Measurements from ENCODE around the gene ASB9.
"Not testable (repeated sequence)": the region's sequence is repeated elsewhere in the genome, so short reads cannot be mapped to it uniquely, and the experiment has no call there.

Gene ASB9

DNA sequence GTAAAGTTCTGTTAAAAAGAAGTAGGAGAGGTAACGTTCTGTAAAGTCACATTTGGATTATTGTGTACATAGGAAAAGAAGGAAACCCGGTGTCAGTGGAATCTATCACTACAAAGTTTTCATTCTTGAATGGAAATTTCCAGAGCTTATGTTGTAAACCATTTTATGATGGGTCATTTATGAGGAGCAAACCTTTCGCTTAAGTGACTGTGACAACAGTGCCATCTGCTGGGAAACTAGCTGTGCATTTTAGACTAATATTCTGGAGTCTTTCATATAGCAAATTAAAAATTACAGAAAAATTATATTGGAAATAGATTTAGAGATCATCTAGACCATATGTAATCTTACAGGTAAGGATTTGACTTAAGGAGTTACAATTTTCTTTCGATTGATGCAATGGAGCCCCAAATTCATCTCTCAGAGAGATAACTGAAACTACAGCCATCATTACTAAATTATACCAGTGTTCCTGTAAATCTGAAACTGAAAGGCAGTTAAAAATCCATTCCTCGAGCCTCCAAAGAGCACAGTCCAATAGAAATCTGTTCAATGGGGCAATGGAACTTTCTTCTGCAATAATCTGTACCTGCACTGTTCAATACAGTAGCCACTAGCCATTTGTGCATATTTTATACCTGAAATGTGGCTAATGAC lies 26.9 kb downstream of the ASB9 start:
- DNase-seq (ENCODE audit: low read depth, low spot score): no peak
- H3K27ac ChIP-seq: no peak overlapping the region

DNA sequence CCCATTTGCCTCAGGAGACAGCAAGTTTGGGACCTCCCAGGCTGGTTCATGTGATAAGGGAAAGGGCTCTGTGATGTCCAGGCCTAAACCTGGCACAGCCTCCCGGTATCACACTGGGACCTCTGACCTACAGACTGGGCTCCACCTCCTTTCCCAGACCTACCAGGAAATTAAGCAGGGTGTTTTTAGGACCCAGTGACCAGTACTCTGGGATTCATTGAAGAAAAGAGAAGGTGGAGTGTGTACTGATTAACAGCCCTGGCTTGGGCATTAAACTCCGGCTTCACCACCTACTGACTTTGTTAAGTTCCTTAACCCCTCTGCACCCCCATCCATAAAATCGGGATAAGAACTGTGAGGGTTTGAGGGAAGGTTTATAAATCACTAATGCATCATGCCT lies 28.6 kb downstream of the ASB9 start:
- DNase-seq (ENCODE audit: low read depth, low spot score): no peak
- no peak overlapping the region for H3K27ac ChIP-seq

DNA sequence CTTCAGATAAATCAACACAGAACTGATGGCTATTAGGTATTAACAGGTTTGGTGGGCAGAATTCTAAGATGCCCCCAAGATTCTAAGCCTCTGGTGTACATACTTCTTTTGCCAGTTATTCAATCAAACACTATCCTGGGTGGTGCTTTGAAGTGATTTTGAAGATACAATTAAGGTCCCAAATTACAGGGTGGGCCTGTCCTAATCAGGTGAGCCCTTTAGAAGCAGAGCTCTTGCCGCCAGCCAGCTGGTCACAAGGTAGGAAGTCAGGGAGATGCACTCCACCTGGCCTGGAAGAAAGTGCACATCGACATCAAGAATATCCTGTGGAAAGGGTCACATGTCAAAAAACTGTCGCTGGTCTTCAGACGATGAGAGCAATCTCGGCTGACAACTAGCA lies 29.5 kb downstream of the ASB9 start:
- H3K27ac ChIP-seq: no peak overlapping the region
- DNase-seq (ENCODE audit: low read depth, low spot score): no peak

DNA sequence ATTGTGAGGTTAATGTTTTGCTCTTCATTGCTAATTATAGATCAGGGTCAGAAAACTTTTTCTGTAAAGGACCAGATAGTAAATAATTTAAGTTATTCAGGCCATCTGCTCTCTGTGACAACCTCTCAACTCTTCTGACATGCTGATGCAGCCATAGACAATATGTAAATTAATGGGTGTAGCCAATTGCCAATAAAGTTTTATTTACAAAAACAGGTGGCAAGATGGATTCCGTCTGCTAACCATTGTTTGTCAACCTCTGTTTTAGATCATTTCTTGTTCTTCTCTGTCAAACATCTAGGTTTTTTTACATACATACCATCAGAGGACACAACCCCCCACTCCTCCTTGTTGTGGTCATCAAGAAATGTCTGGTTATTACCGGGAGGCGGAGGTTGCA lies 33.7 kb downstream of the ASB9 start:
- no peak for DNase-seq (ENCODE audit: low read depth, low spot score)
- H3K27ac ChIP-seq: no peak overlapping the region

DNA sequence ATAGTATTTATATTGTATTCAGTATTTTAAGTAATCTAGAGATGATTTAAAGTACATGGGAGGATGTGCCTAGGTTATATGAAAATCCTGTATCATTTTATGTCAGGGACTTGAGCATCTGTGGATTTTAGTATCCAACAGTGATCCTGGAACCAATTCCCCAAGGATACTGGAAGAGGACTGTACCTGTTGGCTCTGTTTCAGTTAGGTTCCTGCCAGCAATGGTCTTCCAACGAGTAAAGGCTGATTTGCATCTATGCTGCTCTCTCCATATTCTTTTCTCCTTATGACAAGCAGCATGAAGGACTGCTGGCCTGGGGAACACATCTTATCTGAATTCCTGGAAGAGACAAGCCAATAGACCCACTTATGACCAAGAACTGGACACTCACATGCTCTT lies 34.9 kb downstream of the ASB9 start:
- H3K27ac ChIP-seq: no peak overlapping the region
- no peak for DNase-seq (ENCODE audit: low read depth, low spot score)

DNA sequence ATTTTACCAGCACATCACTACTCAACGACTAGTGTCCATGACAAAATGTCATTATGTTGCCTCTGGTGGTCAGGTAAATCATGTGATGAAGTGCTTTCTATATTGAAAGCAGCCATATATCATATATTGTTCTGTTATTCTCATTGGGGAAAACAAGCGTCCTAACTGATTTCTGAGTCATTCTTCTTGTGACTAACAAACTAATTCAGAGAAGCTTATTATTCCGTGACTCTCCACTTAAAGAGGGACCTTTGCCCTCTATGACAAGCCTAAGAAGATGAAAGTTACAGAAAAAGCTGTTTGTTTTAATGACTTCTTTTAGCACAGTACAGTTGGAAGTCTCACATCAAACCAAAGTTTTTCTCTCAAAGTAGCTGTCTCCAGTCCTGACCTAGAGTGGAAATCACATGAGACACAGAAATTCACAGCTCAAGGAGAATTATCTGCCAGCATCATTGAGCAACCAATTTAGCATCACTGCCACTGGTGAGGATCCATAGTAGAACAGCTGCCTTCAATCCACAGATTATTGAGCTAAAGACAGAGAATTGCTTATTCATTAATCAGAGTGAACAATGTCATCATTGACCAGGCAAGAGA lies 36.4 kb downstream of the ASB9 start:
- DNase-seq (ENCODE audit: low read depth, low spot score): no peak
- H3K27ac ChIP-seq: no peak overlapping the region

DNA sequence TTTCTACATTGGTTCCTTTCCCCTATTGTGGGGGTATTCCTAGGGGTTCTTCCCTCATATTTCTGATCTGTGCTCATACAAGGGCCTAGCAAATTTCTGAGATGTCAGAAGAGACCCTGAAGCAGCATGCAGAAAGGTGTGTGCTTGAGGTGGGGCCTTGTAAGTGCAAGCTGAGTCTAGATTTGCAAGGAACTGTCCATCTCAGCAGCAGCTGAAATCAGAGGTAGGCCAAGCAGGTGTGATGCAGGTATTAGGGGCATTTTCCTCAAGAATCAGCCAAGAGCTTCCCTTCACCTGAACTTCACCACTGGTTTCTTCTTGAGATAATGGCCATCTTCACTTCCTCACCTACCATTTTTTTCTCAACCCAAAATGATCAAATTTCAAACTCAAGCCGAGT lies 45.1 kb downstream of the ASB9 start:
- H3K27ac ChIP-seq: no peak overlapping the region
- no peak for DNase-seq (ENCODE audit: low read depth, low spot score)

DNA sequence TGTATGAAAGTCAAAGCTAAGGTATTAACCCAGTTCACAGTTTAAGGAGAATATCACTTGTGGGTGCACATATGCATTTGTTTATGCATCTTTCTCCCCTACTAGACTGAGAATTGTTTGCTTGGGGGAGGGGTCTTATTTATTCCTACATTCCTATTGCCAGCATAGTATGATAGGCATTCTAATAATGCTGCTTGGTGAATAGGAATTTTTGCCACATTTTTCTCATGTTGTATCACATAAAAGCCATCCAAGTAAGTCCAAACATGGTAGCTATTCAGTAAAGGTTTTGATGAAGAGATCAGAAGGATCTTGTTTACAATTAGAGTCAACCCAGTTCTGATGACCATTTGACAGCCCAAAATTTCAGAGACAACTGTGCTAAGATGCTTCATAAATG lies 48.6 kb downstream of the ASB9 start:
- DNase-seq (ENCODE audit: low read depth, low spot score): no peak
- H3K27ac ChIP-seq: no peak overlapping the region

DNA sequence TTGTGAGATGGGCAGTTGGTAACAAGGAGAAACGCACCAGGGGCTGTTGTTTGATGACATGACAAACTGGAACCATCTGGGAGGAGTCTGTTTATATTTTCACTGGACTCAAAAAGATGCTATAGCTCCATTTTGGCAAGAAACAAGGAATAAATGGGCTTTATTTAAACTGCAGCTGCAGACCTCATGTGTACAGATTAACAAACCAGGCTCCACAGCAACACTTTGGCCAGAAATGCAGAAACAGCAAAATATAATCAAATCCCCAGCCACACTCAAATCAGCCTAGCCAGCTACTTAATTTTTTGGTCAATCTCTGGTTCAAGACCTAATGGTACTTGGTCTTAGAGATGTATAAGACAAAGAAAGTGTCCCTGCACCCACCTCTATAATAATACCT lies 52.7 kb downstream of the ASB9 start:
- H3K27ac ChIP-seq: no peak overlapping the region
- DNase-seq (ENCODE audit: low read depth, low spot score): no peak

DNA sequence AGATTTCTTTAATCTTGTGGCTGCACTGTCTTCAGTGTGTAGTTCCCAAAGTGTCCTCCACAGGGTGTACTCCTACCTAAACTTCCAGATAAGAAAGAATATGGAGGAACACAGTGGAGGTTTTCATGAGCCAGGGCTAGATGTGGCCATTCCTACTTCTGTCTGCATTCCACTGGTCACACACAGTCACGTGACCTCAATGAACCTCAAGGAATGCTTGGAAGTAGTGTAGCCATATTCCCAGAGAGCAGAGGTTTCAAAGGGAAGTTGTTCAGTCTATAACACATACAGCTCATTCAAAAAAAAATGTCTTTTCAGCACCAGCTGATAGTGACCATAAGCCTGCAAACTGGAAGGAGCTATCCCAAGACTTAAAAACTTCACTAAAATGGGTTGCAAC lies 53.6 kb downstream of the ASB9 start:
- no peak overlapping the region for H3K27ac ChIP-seq
- no peak for DNase-seq (ENCODE audit: low read depth, low spot score)

DNA sequence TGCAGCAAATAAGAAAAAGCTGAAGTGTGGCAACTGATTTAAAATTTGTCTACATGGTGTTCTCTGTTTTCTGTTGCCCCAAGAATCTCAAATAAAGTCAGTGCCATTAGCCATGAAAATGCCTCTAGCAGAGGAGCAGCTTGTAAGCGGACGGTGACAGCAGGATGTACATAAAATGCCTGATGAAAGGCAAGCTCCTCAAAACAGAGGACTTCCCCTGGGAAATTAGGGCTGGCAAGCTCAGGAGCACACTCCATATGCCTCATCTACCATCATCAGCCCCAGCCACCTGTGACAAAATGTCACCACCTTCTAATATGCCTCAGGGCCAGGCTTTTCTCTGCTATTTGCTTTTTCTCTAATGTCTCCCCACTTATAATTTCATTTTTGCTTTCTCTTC lies 54.5 kb downstream of the ASB9 start:
- H3K27ac ChIP-seq: no peak overlapping the region
- DNase-seq (ENCODE audit: low read depth, low spot score): no peak

DNA sequence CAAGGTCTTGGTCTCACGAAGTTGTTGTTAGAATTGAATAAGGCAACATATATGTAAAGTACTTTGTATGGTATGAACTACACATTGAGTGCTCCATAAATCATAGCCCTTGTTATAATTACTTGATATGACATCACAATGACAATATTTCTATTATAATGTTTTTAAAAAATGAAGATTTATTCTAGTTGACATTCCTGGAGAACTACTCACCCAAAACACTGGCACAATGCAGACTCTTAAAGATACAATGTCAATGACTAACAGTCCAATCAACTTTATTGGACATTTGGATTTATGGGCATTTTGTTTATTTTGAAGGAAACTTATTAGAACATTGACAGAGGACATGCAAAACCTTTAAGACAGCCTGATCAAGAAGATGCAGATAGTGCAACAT lies 55.3 kb downstream of the ASB9 start:
- no peak overlapping the region for H3K27ac ChIP-seq
- DNase-seq (ENCODE audit: low read depth, low spot score): no peak

DNA sequence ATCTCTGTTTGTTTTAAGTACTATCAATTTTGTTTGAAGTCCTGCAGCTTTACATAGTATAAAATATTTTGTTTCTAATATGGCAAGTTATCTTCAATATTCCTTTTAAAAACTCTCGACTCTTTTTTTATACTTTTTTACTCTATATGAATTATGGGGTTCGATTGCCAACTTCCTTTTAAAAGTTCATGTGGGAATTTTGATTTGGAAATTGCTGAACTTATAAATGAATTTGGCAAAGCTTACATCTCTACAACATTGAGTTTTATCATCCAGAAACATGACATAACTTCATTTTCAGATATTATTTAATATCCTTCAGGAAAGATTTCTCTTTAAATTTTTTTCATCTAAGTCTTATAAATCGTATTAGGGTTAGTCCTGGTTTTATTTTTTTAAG lies 60.8 kb downstream of the ASB9 start:
- DNase-seq (ENCODE audit: low read depth, low spot score): no peak
- H3K27ac ChIP-seq: no peak overlapping the region

DNA sequence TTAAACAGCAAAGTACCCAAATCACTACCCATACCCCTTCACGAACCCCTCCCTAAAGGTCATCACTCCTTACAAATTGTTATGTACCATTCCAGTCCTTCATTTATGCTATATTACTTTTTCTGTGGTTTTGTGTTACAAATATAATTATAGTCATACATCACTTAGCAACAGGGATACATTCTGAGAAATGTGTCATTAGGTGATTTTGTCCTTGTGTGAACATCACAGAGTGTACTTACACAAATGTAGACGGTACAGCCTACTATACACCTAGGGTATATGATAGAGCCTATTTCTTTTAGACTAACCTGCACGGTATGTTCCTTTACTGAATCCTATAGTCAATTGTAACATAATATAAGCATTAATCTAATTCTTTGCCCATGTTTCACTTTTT lies 61.9 kb downstream of the ASB9 start:
- DNase-seq (ENCODE audit: low read depth, low spot score): no peak
- no peak overlapping the region for H3K27ac ChIP-seq

DNA sequence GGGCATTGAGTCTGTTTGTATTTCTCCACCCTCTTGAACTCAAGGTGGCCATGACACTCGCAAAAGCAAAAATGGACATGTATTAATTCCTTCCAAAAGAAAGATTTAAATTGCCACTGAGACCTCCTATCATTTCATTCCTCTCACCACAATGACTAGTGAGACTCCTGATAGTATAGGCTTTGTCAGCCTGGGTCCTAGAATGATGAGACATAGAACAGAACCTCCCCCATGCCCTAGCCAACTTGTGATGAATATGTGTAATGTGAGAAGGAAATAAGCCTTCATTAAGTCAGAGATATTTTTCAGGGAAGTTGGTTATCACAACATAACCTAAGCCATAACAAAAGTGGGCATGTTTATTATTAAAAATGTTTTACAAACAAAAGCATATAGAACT lies 62.5 kb downstream of the ASB9 start:
- no peak overlapping the region for H3K27ac ChIP-seq

DNA sequence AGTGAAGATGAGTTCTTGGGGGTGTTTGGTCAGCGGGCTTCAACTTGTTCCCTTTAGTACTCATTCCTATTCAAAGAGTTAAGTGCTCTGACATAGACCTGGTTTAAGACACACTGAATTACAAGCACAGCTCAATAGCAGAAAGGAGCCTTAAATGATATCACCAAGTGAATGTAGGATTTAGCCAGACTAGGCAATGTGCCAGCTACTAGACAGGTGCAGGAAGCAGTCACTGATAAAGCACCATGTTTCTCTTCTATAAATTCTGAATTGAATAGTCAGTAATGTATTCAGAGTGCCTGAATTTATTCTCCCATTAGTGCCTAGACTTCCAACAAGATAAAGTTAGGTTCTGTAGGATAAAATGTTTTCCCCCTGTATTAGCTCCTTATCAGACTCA lies 63.6 kb downstream of the ASB9 start:
- H3K27ac ChIP-seq: no peak overlapping the region
- DNase-seq (ENCODE audit: low read depth, low spot score): no peak

More for the DNA sequence above, 62.5 kb downstream of the ASB9 start:
- no peak for DNase-seq (ENCODE audit: low read depth, low spot score)

DNA sequence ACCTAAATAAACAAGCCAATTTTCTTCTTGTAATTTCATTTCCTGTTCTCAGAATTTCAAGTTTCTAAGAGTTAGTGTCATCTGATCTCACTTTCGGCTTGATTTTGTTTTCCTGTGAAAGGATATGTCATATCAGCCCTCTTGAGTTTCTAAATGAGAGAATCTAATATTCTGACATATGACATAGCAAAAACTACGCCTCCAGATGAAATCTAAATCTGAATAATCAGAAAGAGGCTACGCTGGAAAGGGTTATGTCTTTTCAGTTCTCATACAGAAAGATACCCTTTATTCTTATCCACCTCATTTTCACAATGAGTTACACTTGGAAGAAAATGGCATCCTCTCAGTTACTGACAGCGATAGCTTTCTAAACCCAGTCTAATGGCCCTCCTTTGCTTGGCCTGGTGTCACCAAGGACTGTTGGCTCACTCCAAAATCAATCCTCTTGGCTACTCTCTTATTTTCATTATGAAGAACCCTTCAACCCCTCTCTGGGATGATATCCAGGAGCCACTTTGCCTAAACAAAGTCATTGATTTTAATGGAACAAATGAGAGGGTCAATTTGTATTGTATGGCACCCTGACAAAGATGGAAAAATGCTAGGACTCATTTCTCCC lies 65.6 kb downstream of the ASB9 start:
- no peak overlapping the region for H3K27ac ChIP-seq

DNA sequence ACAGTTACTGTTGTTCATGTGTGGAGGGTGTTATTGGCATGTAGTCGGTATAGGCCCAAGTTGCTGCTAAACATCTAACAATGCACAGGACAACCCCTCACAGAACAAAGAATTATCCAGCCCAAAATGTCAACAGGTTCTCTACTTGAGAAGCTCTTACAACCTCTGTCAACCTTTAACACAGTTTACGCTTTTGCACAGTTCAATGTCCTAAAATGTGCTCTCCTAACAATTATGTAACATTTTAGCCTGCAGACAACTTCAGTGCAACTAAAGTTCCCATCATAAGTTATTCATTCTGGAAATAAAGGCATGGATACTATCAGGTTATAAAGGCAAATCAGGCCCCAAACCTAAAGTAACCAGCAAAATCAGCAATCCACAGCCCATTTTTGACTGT lies 66.2 kb downstream of the ASB9 start:
- DNase-seq (ENCODE audit: low read depth, low spot score): no peak
- no peak overlapping the region for H3K27ac ChIP-seq

More for the DNA sequence above, 65.6 kb downstream of the ASB9 start:
- DNase-seq (ENCODE audit: low read depth, low spot score): no peak

DNA sequence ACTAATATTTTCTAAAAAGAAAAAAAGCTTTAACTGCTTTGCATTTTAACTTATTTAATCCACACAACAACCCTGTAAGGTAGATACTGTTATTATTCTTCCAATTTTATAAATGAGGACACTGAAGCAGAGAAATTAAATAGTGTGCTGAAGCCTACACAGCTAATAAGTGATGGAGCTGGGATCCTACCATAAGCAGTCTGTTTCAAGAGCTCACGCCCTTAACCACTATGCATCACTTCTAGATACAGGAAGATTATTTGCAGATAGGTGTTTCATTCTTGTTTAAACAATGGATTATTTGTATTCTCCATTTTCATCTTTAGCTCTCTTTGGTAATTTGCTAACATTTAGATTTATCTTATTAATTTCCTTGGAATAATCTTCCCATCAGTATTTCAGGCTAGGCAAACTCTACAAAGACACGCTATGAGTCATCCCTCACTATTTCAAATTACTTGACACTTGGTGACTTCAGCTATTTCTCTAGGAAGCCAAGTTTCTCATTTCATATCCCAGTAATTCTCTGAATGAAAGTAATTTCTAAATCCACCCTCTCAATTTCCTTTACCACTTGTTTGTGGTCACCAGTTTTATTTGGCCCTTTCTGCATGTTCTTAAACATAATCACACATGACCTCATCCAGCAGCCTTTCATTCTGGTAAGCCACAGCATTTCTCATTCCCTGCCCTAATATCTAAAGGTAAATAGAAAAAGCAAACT lies 67.3 kb downstream of the ASB9 start:
- H3K27ac ChIP-seq: no peak overlapping the region
- DNase-seq (ENCODE audit: low read depth, low spot score): no peak

DNA sequence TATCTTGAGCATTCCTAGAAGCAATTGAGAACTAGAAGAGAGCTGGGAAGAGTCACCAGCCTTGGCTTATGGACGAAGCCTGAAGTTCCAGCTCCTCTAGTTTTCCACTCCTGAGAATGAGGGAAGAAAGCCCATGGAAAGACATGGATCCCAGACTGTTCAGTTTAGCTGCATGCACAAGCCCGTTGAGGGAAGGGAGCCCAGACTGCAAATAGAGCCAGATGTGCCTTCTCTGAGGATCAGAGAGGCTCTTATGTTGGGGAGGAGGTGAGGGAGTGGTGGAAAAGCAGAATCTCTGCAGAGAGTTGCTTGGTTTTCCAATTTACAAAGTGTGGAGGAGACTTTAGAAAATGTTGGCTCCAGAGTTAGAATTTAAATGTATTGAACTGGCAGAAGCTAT lies 69.0 kb downstream of the ASB9 start:
- no peak for DNase-seq (ENCODE audit: low read depth, low spot score)
- no peak overlapping the region for H3K27ac ChIP-seq

DNA sequence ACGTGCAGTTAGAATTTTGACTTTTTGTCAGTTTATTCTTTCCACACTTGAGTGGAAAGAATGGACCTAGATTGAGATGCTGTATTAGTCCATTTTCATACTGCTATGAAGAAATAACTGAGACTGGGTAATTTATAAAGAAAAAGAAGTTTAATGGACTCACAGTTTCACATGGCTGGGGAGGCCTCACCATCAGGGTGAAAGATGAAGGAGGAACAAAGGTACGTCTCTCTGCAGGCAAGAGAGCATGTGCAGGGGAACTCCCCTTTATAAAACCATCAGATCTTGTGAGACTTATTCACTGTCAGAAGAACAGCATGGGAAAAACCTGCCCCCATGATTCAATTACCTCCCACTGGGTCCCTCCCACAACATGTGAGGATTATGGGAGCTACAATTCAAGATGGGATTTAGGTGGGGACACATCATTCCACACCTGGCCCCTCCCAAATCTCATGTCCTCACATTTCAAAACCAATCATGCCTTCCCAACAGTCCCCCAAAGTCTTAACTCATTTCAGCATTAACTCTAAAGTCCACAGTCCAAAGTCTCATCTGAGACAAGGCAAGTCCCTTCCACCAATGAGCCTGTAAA lies 71.2 kb downstream of the ASB9 start:
- DNase-seq (ENCODE audit: low read depth, low spot score); H3K27ac ChIP-seq: not testable (repeated sequence)

Measured in epithelial cell of prostate (primary cell).